CMK (cell line): ENCODE results near the gene MED27.

Experiments used
- DNase-seq: peaks from one replicate; pipeline ENCODE4 v3.0.0-alpha.2; 2010; ENCODE audit warnings: low read depth

The MED27 gene

GRCh38 chr9:132041798-132042197, 37.9 kb downstream of the MED27 start:
- DNase-seq: no peak

- no peak for DNase-seq
These were observed 38.9 kb downstream of the MED27 start for GRCh38 chr9:132040808-132041207.

- no peak for DNase-seq
These were observed 39.4 kb downstream of the MED27 start for GRCh38 chr9:132040246-132040645.

- no peak for DNase-seq
These were observed 40.4 kb downstream of the MED27 start for GRCh38 chr9:132039284-132039683.

- DNase-seq: no peak
These were observed 42.2 kb downstream of the MED27 start for GRCh38 chr9:132037458-132037857.

- no peak for DNase-seq
These were observed 43.1 kb downstream of the MED27 start for GRCh38 chr9:132036521-132036920.

- no peak for DNase-seq
These were observed 44.0 kb downstream of the MED27 start for GRCh38 chr9:132035679-132036078.

GRCh38 chr9:132032238-132032950, 47.3 kb downstream of the MED27 start:
- no peak for DNase-seq

GRCh38 chr9:132031467-132032237, 48.0 kb downstream of the MED27 start:
- no peak for DNase-seq

- no peak for DNase-seq
These were observed 48.9 kb downstream of the MED27 start for GRCh38 chr9:132030626-132031325.

GRCh38 chr9:132027752-132028663, 51.7 kb downstream of the MED27 start:
- DNase-seq: no peak

- no peak for DNase-seq
These were observed 52.6 kb downstream of the MED27 start for GRCh38 chr9:132026932-132027585.

- DNase-seq: no peak
These were observed 53.9 kb downstream of the MED27 start for GRCh38 chr9:132025766-132026165.

GRCh38 chr9:132024589-132024988, 55.1 kb downstream of the MED27 start:
- no peak for DNase-seq

GRCh38 chr9:132023419-132024180, 56.1 kb downstream of the MED27 start:
- DNase-seq: no peak

GRCh38 chr9:132020820-132021510, 58.7 kb downstream of the MED27 start:
- DNase-seq: no peak

GRCh38 chr9:132020272-132020671, 59.4 kb downstream of the MED27 start:
- no peak for DNase-seq

- DNase-seq: no peak
These were observed 60.0 kb downstream of the MED27 start for GRCh38 chr9:132019702-132020101.

GRCh38 chr9:132018957-132019405, 60.7 kb downstream of the MED27 start:
- no peak for DNase-seq

GRCh38 chr9:132016456-132016855, 63.2 kb downstream of the MED27 start:
- no peak for DNase-seq
